GM12865 (cell line): ENCODE results near the gene TVP23A.

Experiments used
- DNase-seq: peaks from one replicate; pipeline ENCODE4 v3.0.0; 2010; ENCODE audit warnings: low read depth
- H3K4me3 ChIP-seq: 2 replicates; pipeline ENCODE4 v1.5.1; 2011; ENCODE audit warnings: mild to moderate bottlenecking, low read depth, low read length, control low read depth
- CTCF ChIP-seq: IDR thresholded peaks from 2 replicates; pipeline ENCODE4 v1.5.1; 2011; ENCODE audit warnings: low read length, control low read depth, low read depth, inconsistent platforms; ENCODE audit not compliant: insufficient read depth; ENCODE audit errors: missing control alignments

The TVP23A gene

DNA sequence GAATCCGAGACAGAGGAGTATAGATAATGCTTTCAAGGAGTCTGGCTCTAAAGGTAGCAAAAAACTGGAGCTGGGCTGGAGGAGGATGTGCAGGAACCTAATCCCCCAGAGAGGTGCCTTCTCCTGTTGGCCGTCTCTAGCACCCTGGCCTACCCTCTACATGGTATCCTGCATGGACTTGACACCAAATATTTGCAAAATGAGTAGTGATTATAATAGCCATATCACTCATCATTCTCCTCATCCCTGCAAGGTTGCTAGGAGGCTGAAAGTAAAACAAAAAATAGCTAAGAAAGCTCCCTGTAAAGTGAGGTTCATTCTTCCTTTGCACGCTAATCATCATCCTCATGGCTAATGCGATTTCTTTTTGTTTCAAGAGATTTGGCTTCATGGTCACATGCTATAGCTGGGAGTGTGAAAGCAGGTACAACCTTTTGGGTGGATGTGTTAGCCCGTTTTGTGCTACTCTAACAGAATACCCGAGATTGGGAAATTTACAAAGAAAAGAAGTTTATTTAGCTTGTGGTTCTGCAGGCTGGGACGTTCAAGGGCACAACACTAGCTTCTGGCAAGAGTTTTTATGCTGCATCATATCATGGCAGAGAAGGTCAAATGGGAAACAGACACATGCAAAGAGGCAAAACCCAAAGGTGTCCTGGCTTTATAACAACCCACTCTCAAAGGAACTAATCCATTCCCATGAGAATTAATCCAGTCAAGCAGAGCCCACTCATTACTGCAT, 31.3 kb upstream of the TVP23A start:
- TF ChIP-seq CTCF: no peak
- no peak overlapping the region for H3K4me3 ChIP-seq
- no peak for DNase-seq

- no peak for DNase-seq
- TF ChIP-seq CTCF: no peak
- no peak overlapping the region for H3K4me3 ChIP-seq
Measured at GRCh38 chr16:10847176-10847575, 28.6 kb upstream of the TVP23A start.

GRCh38 chr16:10846213-10846998, 27.8 kb upstream of the TVP23A start:
- H3K4me3 ChIP-seq: no peak overlapping the region
- DNase-seq: no peak
- no peak for TF ChIP-seq CTCF

GRCh38 chr16:10840703-10841102, 22.1 kb upstream of the TVP23A start:
- no peak for TF ChIP-seq CTCF
- DNase-seq: no peak
- H3K4me3 ChIP-seq: no peak overlapping the region

DNA sequence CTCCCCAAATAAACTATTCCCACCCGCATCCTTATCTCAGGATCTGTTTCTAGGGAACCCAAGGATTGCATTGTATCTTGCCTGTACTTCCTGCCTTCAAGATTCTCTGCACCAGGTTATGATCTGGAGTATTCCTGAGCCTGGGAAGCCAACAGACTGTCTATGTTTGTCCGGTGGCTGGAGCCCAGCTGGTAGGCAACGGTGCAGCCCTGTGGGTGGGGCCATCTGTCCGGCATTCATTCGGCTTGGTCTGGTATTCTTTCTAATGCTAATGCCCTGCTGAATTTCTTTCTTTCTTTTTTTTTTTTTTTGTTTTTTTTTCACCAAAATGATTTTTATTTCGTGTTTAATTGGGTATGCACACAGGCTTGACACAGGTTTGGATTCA, 20.7 kb upstream of the TVP23A start:
- no peak for DNase-seq
- no peak for TF ChIP-seq CTCF
- no peak overlapping the region for H3K4me3 ChIP-seq

GRCh38 chr16:10838621-10839278, 20.2 kb upstream of the TVP23A start:
- H3K4me3 ChIP-seq: no peak overlapping the region
- no peak for DNase-seq
- no peak for TF ChIP-seq CTCF
